Thymus (tissue), 11 donors: ENCODE data around the gene CORO2B. TPM values are rescaled to one million over a fixed set of nuclear protein-coding genes. Genes with fewer than 3 reads are reported as not detected.

Source experiments
- DNase-seq, 9 donors: peaks; one replicate each; pipeline ENCODE4 v3.0.0-alpha.2; 2013; ENCODE audit warnings: low spot score in 9 of 9, low read depth in 6 of 9, missing footprints in 1 of 9
- H3K27ac ChIP-seq, 2 donors: one replicate each; pipeline ENCODE4 v1.5.1; 2013; ENCODE audit warnings: control low read depth in 1 of 2, low read depth in 1 of 2, low read length in 1 of 2, mild to moderate bottlenecking in 1 of 2, moderate library complexity in 1 of 2
- H3K27me3 ChIP-seq, 2 donors: one replicate each; pipeline ENCODE4 v1.5.1; 2013; ENCODE audit warnings: low read length in 1 of 2; ENCODE audit not compliant: control insufficient read depth in 2 of 2, insufficient read depth in 1 of 2
- H3K36me3 ChIP-seq, 2 donors: one replicate each; pipeline ENCODE4 v1.5.1; 2013; ENCODE audit warnings: low read length in 1 of 2, mild to moderate bottlenecking in 1 of 2, moderate library complexity in 1 of 2; ENCODE audit not compliant: control insufficient read depth in 2 of 2, insufficient read depth in 2 of 2
- H3K4me1 ChIP-seq, 2 donors: one replicate each; pipeline ENCODE4 v1.5.1; 2013; ENCODE audit warnings: low read length in 2 of 2; ENCODE audit not compliant: control insufficient read depth in 2 of 2, insufficient read depth in 2 of 2
- H3K4me3 ChIP-seq, 2 donors: one replicate each; pipeline ENCODE4 v1.5.1; 2013; ENCODE audit warnings: low read length in 2 of 2, control low read depth in 1 of 2, mild to moderate bottlenecking in 1 of 2
- H3K9me3 ChIP-seq, 2 donors: one replicate each; pipeline ENCODE4 v1.5.1; 2013; ENCODE audit warnings: low read length in 1 of 2, mild to moderate bottlenecking in 1 of 2; ENCODE audit not compliant: control insufficient read depth in 2 of 2, insufficient read depth in 1 of 2
- WGBS: extraction: QIAGEN DNeasy Blood & Tissue Kit; methylation state at CpG from one replicate; pipeline ENCODE4 v1.1.7; 2013; 5-methylcytosine and 5-hydroxymethylcytosine counted together
- polyA plus RNA-seq: library from polyadenylated mRNA; stranded (reverse); fragments of 200-250 nt; gene quantifications from one replicate; pipeline ENCODE4 v1.2.3, GENCODE V29; 2013
- total RNA-seq: library from RNA; stranded (reverse); fragments of 120-200 nt; gene quantifications from one replicate; pipeline ENCODE4 v1.2.4, GENCODE V29; 2013
- donor health status: healthy.

Gene CORO2B
- total and polyA plus RNA-seq, 2 donors: 0.57 to 1.3 TPM

DNA sequence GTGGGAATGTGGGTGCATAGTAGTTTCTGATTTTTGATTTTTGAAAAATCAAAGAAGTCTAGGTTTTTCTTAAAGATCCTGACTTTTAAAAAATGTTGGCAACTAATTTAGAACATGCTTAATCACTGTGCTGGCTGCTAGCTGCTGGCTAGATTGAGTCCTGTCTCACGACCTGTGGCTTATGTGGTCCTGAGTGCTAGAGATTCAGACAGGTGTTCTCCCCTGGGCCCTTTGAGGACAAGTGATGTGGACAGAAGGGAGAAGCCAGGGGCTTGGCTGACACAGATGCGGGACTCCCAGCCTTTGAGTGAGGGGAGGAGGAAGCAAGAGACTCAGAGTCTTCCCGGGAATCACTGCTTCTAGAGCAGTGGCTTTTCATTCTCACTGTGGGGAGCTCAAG lies 47.5 kb downstream of the CORO2B start:
- H3K36me3 ChIP-seq: no peaks in the 10 kb centered on the region
- H3K27me3 ChIP-seq: no peaks in the 10 kb centered on the region
- H3K4me1 ChIP-seq: peaks cover 0 to under 1% of the 10 kb centered on the region in 2 donors
- DNase-seq: no peak
- WGBS: 68% methylated on average over 3 of the region's 3 CpGs
- no peaks in the 10 kb centered on the region for H3K9me3 ChIP-seq
- H3K4me3 ChIP-seq: no peak overlapping the region
- H3K27ac ChIP-seq: no peak overlapping the region

GRCh38 chr15:68626739-68627138 lies 47.9 kb downstream of the CORO2B start:
- DNase-seq: no peak
- no peak overlapping the region for H3K4me3 ChIP-seq
- H3K27ac ChIP-seq: no peak overlapping the region
- no peaks in the 10 kb centered on the region for H3K27me3 ChIP-seq
- 90% methylated on average over 3 of the region's 3 CpGs for WGBS
- H3K4me1 ChIP-seq: peaks cover 0 to 5% of the 10 kb centered on the region in 2 donors
- H3K9me3 ChIP-seq: no peaks in the 10 kb centered on the region
- H3K36me3 ChIP-seq: no peaks in the 10 kb centered on the region

DNA sequence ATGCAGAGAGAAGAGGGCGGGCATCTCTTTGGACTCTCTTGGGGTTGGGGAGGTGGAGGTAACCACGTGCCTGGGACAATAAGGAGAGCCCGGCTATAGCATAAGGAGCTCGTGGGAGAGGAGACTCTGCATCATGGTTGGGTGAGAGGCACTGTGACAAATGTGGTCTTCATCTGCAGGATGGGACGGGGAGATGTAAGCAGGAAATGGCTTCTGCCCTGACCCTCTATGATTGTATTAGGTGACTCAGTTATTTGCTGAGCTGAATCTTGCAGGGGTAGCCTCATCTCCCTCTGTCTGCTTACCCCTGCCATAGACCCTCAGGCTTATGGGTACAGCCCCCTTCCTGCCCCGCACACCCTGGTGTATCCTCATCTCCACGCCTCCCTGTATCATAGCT lies 48.7 kb downstream of the CORO2B start:
- H3K27me3 ChIP-seq: no peaks in the 10 kb centered on the region

DNA sequence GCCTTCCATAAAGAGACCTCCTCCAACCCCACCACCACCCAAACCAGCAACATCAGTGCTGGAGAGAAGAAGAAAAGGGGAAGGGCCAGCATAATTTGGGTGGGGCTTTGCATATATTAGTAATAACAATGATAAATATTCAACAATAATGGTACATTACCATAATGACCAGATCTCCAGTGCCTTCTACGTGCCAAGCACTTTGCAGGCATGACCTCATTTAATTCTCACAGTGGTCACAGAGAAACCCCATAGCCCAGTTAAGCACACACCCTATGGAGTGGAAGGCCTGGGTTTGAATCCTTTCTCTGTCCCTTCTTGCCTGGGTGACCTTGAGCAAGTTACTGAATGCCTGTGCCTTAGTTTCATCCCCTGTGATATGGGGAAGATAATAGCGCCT lies 49.2 kb downstream of the CORO2B start:
- DNase-seq: no peak
- no peaks in the 10 kb centered on the region for H3K36me3 ChIP-seq
- 95% methylated on average over 2 of the region's 2 CpGs for WGBS
- H3K9me3 ChIP-seq: no peaks in the 10 kb centered on the region
- H3K4me1 ChIP-seq: peaks cover 0 to 6% of the 10 kb centered on the region in 2 donors
- no peak overlapping the region for H3K4me3 ChIP-seq
- no peak overlapping the region for H3K27ac ChIP-seq
- H3K27me3 ChIP-seq: no peaks in the 10 kb centered on the region

More for the DNA sequence above, 48.7 kb downstream of the CORO2B start:
- Histone ChIP-seq H3K27ac (no peak overlapping the region), H3K4me1 (peaks cover 0 to 6% of the 10 kb centered on the region in 2 donors), H3K36me3 (no peaks in the 10 kb centered on the region), H3K4me3 (no peak overlapping the region), H3K9me3 (no peaks in the 10 kb centered on the region)
- DNase-seq: no peak
- 95% methylated on average over 7 of the region's 7 CpGs for WGBS

DNA sequence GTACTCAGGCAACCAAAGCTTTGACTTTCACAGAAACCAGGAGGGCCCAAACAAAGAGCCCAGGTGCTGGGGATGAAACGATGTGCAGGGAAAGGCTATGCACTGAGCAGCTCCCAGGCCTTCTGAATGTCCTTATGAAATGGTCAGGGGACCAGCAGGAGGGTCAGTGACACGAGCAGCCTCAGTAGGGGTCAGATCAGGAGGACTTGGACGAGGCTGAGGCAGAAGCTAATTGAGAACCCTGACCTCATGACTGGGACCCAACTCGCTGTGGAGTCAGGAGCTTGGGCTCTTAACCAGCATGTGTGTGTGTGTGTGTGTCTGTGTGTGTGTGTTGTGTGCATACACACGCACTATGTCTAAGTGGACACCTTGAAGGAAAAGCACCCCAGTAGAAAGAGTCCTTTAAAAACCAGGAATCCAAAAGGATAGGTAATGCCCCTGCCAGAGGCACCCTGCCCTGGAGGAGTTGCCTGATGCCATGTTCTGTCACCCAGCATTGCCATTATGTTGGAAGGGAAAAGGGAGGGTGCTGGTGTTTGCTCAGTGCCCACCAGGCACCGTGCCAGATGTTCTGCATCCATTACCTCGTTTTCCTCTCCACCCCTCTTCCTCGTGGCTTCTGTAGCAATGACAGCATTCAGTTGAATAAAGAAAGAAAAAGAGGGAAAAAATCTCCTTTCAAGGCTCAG lies 50.9 kb downstream of the CORO2B start:
- no peak for DNase-seq
- Histone ChIP-seq H3K4me3 (no peak overlapping the region), H3K4me1 (peaks cover 0 to 6% of the 10 kb centered on the region in 2 donors), H3K36me3 (no peaks in the 10 kb centered on the region), H3K9me3 (no peaks in the 10 kb centered on the region), H3K27ac (no peak overlapping the region), H3K27me3 (no peaks in the 10 kb centered on the region)
- WGBS: 72% methylated on average over 8 of the region's 8 CpGs

DNA sequence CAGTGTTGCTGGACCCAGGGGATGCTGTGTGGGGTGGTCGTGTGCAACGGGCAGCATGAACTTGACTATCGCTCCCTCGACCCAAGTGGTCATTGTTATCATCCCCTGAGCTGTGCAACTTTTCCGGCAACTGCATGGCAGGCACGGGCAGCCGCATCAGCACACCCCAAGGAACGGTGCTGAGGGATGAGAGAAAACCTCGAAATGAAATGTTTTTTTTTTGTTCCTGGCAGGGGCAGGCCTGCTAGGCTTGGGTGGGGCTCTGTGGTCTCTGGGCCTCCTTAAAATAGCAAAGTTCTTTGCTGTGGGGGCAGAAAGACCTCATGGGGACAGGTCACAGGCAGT lies 51.4 kb downstream of the CORO2B start:
- Histone ChIP-seq H3K27ac (no peak overlapping the region), H3K27me3 (no peaks in the 10 kb centered on the region), H3K4me3 (no peak overlapping the region), H3K36me3 (no peaks in the 10 kb centered on the region), H3K4me1 (peaks cover 0 to 6% of the 10 kb centered on the region in 2 donors), H3K9me3 (no peaks in the 10 kb centered on the region)
- WGBS: 80% methylated on average over 9 of the region's 9 CpGs
- no peak for DNase-seq

DNA sequence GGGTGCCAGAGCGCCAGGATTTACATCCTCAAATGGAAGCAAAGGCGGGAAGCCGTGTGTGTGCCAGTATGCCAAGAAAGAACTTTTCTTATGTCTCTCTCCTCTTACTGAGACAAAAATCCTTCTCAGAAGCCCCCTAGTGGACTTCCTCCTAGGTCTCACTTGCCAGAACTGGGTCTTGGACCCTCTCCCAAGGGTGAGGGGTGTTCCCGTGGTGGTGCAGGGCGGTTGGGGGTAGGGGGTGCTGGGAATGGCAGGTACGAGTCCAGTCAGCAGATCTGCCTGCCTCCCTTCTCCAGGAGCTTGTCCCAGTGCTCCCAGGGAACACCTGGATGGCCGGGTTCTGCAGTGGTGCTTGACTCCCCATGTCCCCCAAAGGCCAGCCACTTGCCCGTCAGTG lies 52.0 kb downstream of the CORO2B start:
- Histone ChIP-seq H3K9me3 (no peaks in the 10 kb centered on the region), H3K4me1 (peaks cover 0 to 6% of the 10 kb centered on the region in 2 donors), H3K4me3 (no peak overlapping the region), H3K36me3 (no peaks in the 10 kb centered on the region), H3K27me3 (no peaks in the 10 kb centered on the region), H3K27ac (no peak overlapping the region)
- DNase-seq: no peak
- 98% methylated on average over 8 of the region's 8 CpGs for WGBS

DNA sequence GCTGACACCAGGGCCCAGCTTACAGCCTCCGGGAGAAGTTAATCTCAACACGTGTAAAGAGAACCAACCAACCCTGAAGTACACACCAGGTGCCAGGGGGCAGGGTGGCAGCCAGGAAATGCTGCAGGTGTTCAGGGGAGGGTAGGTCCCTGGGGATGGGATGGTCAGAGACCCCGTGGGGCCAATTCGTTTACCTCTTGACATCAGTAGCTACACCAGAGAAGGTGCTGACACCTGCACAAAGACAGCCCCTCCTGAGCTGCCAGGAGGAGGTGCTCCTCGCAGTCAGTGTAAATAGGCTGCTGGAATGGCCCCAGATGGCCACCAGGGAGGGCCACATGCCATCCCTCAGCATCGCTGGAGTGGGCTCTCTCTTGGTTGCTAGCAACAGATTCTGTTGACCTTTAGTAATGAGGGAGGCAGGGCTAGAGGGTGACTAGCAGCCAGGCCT lies 52.8 kb downstream of the CORO2B start:
- H3K9me3 ChIP-seq: no peaks in the 10 kb centered on the region
- H3K27ac ChIP-seq: no peak overlapping the region
- peak in 1 of 9 donors; percentile 5 for DNase-seq

GRCh38 chr15:68632101-68632500 lies 53.3 kb downstream of the CORO2B start:
- peaks cover 0 to 6% of the 10 kb centered on the region in 2 donors for H3K4me1 ChIP-seq
- H3K36me3 ChIP-seq: no peaks in the 10 kb centered on the region
- no peaks in the 10 kb centered on the region for H3K9me3 ChIP-seq
- H3K4me3 ChIP-seq: no peak overlapping the region
- H3K27ac ChIP-seq: no peak overlapping the region
- 95% methylated on average over 9 of the region's 9 CpGs for WGBS
- DNase-seq: no peak
- H3K27me3 ChIP-seq: no peaks in the 10 kb centered on the region

More for the DNA sequence above, 52.8 kb downstream of the CORO2B start:
- Histone ChIP-seq H3K36me3 (no peaks in the 10 kb centered on the region), H3K4me1 (peaks cover 0 to 6% of the 10 kb centered on the region in 2 donors), H3K4me3 (no peak overlapping the region), H3K27me3 (no peaks in the 10 kb centered on the region)
- 64% methylated on average over 6 of the region's 6 CpGs for WGBS
